BLaER1 (cell line): ENCODE results near the gene FYCO1.

Source experiments
- H3K27ac ChIP-seq: shearing (Covaris generic); formaldehyde crosslinking; 2 replicates; pipeline ENCODE4 v1.8.1; 2022
- H3K27me3 ChIP-seq: shearing (Covaris generic); formaldehyde crosslinking; 2 replicates; pipeline ENCODE4 v1.8.1; 2022
- H3K36me3 ChIP-seq: shearing (Covaris generic); formaldehyde crosslinking; 2 replicates; pipeline ENCODE4 v1.8.1; 2022
- H3K4me1 ChIP-seq: shearing (Covaris generic); formaldehyde crosslinking; 2 replicates; pipeline ENCODE4 v1.8.1; 2022
- H3K4me2 ChIP-seq: shearing (Covaris generic); formaldehyde crosslinking; 2 replicates; pipeline ENCODE4 v1.8.1; 2022
- H3K4me3 ChIP-seq: shearing (Covaris generic); formaldehyde crosslinking; 2 replicates; pipeline ENCODE4 v1.8.1; 2022
- H3K9ac ChIP-seq: shearing (Covaris generic); formaldehyde crosslinking; 2 replicates; pipeline ENCODE4 v1.8.1; 2022
- H3K9me3 ChIP-seq: shearing (Covaris generic); formaldehyde crosslinking; 2 replicates; pipeline ENCODE4 v1.8.1; 2022
- H4K20me1 ChIP-seq: shearing (Covaris generic); formaldehyde crosslinking; 2 replicates; pipeline ENCODE4 v1.8.1; 2022
- Cebpa-rat ChIP-seq: shearing (Covaris generic); IDR thresholded peaks from 2 replicates; pipeline ENCODE4 v1.8.1; 2022

Gene FYCO1

GRCh38 chr3:45993421-45994027, 2.1 kb downstream of the FYCO1 start:
- no peak overlapping the region for H3K9ac ChIP-seq
- peaks cover 42% of the 10 kb centered on the region for H3K4me1 ChIP-seq
- no peaks in the 10 kb centered on the region for H3K27me3 ChIP-seq
- H4K20me1 ChIP-seq: peaks cover 44% of the 10 kb centered on the region
- H3K4me3 ChIP-seq: no peak overlapping the region
- no peak for TF ChIP-seq Cebpa-rat
- H3K36me3 ChIP-seq: peaks cover 13% of the 10 kb centered on the region
- peak overlapping the region; percentile 90 for H3K4me2 ChIP-seq
- H3K9me3 ChIP-seq: no peaks in the 10 kb centered on the region
- 0 out of 2 replicates have a peak overlapping the region, but pooled peaks have one; percentile 10 for H3K27ac ChIP-seq

DNA sequence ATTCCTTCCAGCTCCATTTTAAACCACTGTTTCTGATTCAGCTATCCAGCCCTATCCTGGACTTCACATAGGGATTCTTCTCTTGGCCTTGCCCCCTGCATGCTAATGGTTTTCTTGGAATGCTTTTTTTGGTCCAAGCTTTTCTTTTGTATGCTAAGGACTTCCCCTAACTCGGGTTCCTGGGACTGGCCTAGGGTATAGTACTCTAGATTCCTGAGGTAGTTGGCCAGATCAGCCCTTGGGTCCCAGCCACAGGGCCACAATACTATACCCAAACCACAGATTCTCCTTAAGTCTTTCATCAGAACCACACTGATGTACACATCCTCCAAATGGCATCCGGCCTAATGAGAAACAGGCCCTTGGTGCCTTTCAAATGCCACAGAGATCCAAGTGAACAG, 2.8 kb downstream of the FYCO1 start:
- Histone ChIP-seq H3K36me3 (peaks cover 19% of the 10 kb centered on the region), H3K27me3 (no peaks in the 10 kb centered on the region), H3K9me3 (no peaks in the 10 kb centered on the region), H3K4me2 (peak overlapping the region; percentile 90), H3K4me3 (no peak overlapping the region), H4K20me1 (peaks cover 52% of the 10 kb centered on the region), H3K4me1 (peaks cover 42% of the 10 kb centered on the region), H3K27ac (0 out of 2 replicates have a peak overlapping the region, but pooled peaks have one; percentile 10), H3K9ac (no peak overlapping the region)
- no peak for TF ChIP-seq Cebpa-rat

GRCh38 chr3:45992133-45992729, 3.4 kb downstream of the FYCO1 start:
- peaks cover 25% of the 10 kb centered on the region for H3K36me3 ChIP-seq
- H3K9me3 ChIP-seq: no peaks in the 10 kb centered on the region
- TF ChIP-seq Cebpa-rat: no peak
- H4K20me1 ChIP-seq: peaks cover 57% of the 10 kb centered on the region
- H3K27ac ChIP-seq: peak overlapping the region; percentile 10; the same call in 1 of the 2 replicates
- H3K27me3 ChIP-seq: no peaks in the 10 kb centered on the region
- H3K9ac ChIP-seq: no peak overlapping the region
- no peak overlapping the region for H3K4me3 ChIP-seq
- H3K4me1 ChIP-seq: peaks cover 42% of the 10 kb centered on the region
- peak overlapping the region; percentile 90 for H3K4me2 ChIP-seq

DNA sequence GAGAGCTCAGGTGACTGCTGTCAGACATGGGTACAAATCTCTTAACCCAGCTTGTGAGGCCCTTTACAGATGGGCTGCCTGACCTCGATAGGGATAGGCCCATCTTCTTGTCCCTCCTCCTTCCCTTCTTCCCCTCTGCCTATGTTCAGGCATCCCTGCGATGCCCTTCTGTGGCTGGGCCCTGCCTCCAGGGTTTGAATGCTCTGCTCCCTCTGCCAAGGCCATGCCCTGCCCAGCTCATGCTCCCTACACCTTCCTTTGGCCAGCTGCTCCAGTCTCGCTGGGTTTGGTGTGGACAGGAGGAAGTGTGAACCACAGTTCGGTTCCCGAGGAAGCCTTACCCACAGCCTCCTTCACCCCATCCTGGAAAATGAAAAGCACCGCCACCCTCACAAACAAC, 4.3 kb downstream of the FYCO1 start:
- Histone ChIP-seq H3K4me1 (peaks cover 41% of the 10 kb centered on the region), H3K4me2 (peak overlapping the region; percentile 90), H3K9me3 (no peaks in the 10 kb centered on the region), H4K20me1 (peaks cover 66% of the 10 kb centered on the region), H3K9ac (no peak overlapping the region), H3K4me3 (no peak overlapping the region), H3K27me3 (no peaks in the 10 kb centered on the region), H3K36me3 (peaks cover 32% of the 10 kb centered on the region), H3K27ac (peak overlapping the region; percentile 4; the same call in 1 of the 2 replicates)
- TF ChIP-seq Cebpa-rat: no peak

DNA sequence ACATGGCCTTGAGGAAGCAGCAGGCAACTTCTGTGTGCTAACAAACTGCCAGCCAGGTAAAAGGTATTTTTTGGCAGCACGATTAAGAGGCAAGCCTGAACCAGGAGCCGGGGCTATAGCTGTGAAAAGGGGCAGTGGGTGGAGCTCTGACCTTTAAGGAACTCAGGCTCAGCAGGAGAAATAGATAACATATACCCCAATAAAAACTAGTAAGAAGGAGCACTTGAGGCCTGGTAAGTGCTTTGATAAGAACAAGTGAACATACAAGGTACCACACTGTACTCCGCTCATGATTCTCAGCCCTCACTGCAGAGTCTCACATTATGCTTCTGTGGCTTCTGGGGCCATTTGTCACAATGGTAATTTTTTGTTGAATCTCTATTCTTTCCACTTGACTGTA, 5.4 kb downstream of the FYCO1 start:
- Histone ChIP-seq H3K27ac (no peak overlapping the region), H3K4me1 (peaks cover 36% of the 10 kb centered on the region), H3K9me3 (no peaks in the 10 kb centered on the region), H3K4me3 (no peak overlapping the region), H3K36me3 (peaks cover 44% of the 10 kb centered on the region), H3K9ac (no peak overlapping the region), H3K4me2 (no peak overlapping the region), H4K20me1 (peaks cover 78% of the 10 kb centered on the region), H3K27me3 (no peaks in the 10 kb centered on the region)
- TF ChIP-seq Cebpa-rat: no peak

DNA sequence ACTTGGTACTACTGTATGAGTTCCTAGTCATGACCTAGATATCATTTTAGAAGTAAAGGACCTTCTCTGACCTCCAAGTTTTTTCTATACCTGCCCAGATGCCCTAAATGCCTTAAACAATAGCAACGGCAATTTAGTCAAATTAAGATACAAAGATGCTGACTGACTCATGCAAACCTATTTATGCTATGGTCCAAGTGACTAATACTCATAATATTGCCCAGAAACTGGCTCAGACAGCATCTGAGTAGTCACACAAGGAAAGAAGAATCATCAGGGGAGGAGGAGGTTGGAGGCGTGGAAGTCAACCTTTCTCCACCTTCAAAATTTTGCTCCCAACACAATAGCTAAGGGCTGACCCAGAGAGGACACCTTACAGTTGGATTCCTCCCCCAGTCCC, 6.8 kb downstream of the FYCO1 start:
- Histone ChIP-seq H3K9ac (no peak overlapping the region), H3K4me2 (no peak overlapping the region), H3K9me3 (no peaks in the 10 kb centered on the region), H3K27ac (no peak overlapping the region), H3K27me3 (no peaks in the 10 kb centered on the region), H4K20me1 (peaks cover 90% of the 10 kb centered on the region), H3K4me3 (no peak overlapping the region), H3K36me3 (peaks cover 58% of the 10 kb centered on the region), H3K4me1 (peaks cover 27% of the 10 kb centered on the region)
- TF ChIP-seq Cebpa-rat: no peak

DNA sequence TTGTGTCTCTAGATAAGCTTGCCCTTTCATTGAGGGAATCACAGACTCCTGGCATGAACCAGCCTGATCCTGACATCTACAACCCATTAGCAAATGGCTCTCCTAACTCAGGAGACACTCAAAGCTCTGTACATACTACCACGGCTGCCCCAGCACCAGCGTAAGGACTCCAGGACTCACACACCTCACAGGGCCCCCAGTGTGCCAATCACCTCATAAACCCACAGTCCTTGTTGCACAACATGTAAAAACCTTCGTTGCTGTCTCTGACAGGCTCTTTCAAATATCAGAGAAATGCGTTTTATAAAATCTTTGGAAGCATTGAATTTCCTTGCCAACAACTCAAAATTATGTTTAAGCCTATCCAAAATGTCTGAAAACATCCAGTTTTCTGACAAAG, 7.3 kb downstream of the FYCO1 start:
- Histone ChIP-seq H3K4me3 (no peak overlapping the region), H3K9me3 (no peaks in the 10 kb centered on the region), H4K20me1 (peaks cover 90% of the 10 kb centered on the region), H3K36me3 (peaks cover 62% of the 10 kb centered on the region), H3K27ac (no peak overlapping the region), H3K9ac (no peak overlapping the region), H3K4me2 (no peak overlapping the region), H3K4me1 (peaks cover 22% of the 10 kb centered on the region), H3K27me3 (no peaks in the 10 kb centered on the region)
- no peak for TF ChIP-seq Cebpa-rat

- no peak overlapping the region for H3K9ac ChIP-seq
- no peaks in the 10 kb centered on the region for H3K9me3 ChIP-seq
- peaks cover 88% of the 10 kb centered on the region for H4K20me1 ChIP-seq
- TF ChIP-seq Cebpa-rat: no peak
- no peaks in the 10 kb centered on the region for H3K27me3 ChIP-seq
- H3K36me3 ChIP-seq: peaks cover 69% of the 10 kb centered on the region
- H3K27ac ChIP-seq: no peak overlapping the region
- H3K4me2 ChIP-seq: no peak overlapping the region
- peaks cover 15% of the 10 kb centered on the region for H3K4me1 ChIP-seq
- H3K4me3 ChIP-seq: no peak overlapping the region
Measured at GRCh38 chr3:45987368-45988291, 8.0 kb downstream of the FYCO1 start.

DNA sequence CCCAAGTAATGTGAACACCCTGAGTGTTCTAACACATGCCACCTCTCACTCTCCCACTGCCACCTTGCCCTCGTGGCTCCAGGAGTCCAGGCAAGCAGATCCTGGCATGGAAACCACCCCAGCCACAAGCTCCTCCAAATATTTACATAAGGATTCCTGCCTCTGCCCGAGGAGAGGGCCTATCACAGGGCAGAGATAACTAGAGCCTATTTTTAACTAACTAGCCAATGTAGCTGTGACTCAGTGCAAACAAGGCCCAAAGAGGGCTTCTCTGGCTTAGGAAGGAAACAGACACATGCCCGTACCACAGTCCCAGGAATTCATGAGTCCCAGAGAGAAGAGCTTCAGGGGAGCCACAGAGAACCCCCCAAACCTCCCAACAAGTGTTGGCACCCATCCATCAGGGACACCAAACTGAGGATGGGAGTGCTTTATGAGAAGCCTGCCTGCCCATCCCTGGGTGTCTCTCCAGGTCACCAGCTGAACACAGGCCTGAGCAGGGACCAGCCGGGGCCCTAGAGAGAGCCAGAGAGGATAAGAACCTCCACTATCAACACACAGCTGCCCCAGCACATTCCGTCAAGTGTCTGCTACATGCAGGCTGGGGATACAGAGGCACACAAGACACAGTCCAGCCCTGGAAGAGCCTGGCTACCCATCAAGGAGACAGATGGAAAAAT, 9.2 kb downstream of the FYCO1 start:
- H3K27me3 ChIP-seq: no peaks in the 10 kb centered on the region
- H3K9ac ChIP-seq: no peak overlapping the region
- no peaks in the 10 kb centered on the region for H3K9me3 ChIP-seq
- TF ChIP-seq Cebpa-rat: no peak
- H3K27ac ChIP-seq: no peak overlapping the region
- H3K4me3 ChIP-seq: no peak overlapping the region
- peaks cover 86% of the 10 kb centered on the region for H4K20me1 ChIP-seq
- peaks cover 10% of the 10 kb centered on the region for H3K4me1 ChIP-seq
- peaks cover 74% of the 10 kb centered on the region for H3K36me3 ChIP-seq
- H3K4me2 ChIP-seq: no peak overlapping the region
